Astrocyte (in vitro differentiated cells and primary cell): ENCODE data around the gene NOL4L.

Experiments
- EZH2 ChIP-seq: IDR thresholded peaks from 2 replicates; pipeline ENCODE4 v1.6.1; 2012; ENCODE audit warnings: mild to moderate bottlenecking, low read length, inconsistent platforms; ENCODE audit not compliant: insufficient read depth
- TF ChIP-seq, protein P1 (sequence below): IDR thresholded peaks from 2 replicates; pipeline ENCODE4 v1.5.1; 2011; ENCODE audit warnings: low read depth, mild to moderate bottlenecking, inconsistent platforms, low read length, moderate library complexity; ENCODE audit not compliant: insufficient read depth

DNA sequence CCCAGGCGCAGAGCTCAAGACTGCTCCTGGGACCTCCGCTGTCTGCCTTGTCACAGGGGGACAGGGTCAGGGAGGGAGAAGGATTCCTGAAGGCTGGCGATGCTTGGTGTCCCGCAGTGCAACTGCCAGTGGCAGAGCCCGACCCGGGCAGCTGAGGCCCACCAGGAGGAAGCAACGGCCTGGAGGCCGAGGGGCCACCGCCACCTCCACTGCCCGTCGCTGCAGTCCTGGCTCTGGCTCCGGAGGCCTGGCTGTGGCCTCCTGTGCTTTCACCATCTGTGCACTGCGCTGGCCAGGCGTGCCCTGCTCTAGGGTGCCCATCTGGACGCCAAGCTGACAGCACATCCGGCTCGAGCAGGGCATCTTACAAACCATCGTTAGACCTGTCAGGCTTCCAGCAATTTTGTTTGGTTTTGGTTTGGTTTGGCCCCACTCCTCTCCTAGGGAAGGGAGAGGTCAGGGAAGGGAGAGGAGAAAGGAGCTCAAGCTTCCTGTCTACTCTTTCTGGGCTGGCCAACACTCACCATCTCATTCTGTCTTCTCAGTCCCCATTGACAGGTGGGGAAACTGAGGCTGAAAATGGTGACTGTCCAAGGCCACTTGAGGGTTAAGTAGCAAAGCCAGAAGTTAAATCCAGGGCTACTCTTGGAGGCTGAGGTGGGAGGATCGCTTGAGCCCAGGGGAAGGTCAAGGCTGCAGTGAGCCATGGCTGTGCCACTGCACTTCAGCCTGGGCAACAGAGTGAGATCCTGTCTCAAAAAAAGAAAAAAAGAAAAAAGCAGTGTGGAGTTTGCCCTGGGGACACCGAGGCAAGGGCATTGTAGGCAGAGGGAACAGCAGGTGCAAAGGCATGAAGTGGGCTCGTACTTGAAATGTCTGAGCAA, 37.7 kb upstream of the NOL4L start:
- TF ChIP-seq, protein P1, sequence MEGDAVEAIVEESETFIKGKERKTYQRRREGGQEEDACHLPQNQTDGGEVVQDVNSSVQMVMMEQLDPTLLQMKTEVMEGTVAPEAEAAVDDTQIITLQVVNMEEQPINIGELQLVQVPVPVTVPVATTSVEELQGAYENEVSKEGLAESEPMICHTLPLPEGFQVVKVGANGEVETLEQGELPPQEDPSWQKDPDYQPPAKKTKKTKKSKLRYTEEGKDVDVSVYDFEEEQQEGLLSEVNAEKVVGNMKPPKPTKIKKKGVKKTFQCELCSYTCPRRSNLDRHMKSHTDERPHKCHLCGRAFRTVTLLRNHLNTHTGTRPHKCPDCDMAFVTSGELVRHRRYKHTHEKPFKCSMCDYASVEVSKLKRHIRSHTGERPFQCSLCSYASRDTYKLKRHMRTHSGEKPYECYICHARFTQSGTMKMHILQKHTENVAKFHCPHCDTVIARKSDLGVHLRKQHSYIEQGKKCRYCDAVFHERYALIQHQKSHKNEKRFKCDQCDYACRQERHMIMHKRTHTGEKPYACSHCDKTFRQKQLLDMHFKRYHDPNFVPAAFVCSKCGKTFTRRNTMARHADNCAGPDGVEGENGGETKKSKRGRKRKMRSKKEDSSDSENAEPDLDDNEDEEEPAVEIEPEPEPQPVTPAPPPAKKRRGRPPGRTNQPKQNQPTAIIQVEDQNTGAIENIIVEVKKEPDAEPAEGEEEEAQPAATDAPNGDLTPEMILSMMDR: no peak
- no peak for TF ChIP-seq EZH2
